Measurements from ENCODE around the gene CXCR2.
"Not testable (repeated sequence)": the region's sequence is repeated elsewhere in the genome, so short reads cannot be mapped to it uniquely, and the experiment has no call there.

CXCR2 gene

GRCh38 chr2:218130822-218131221 lies 5.0 kb downstream of the CXCR2 start:
- DNase-seq = no peak

GRCh38 chr2:218137514-218137913 lies 11.7 kb downstream of the CXCR2 start:
- DNase-seq = no peak

GRCh38 chr2:218138047-218138446 lies 12.2 kb downstream of the CXCR2 start:
- no peak for DNase-seq

- DNase-seq = no peak
These were observed 19.3 kb downstream of the CXCR2 start for GRCh38 chr2:218145124-218145523.

GRCh38 chr2:218146056-218146455 lies 20.2 kb downstream of the CXCR2 start:
- DNase-seq = no peak

- DNase-seq = no peak
These were observed 23.3 kb downstream of the CXCR2 start for GRCh38 chr2:218149098-218149497.

- DNase-seq = no peak
These were observed 24.1 kb downstream of the CXCR2 start for GRCh38 chr2:218149848-218150440.

- DNase-seq = no peak
These were observed 26.3 kb downstream of the CXCR2 start for GRCh38 chr2:218152172-218152571.

GRCh38 chr2:218152777-218153176 lies 26.9 kb downstream of the CXCR2 start:
- no peak for DNase-seq

GRCh38 chr2:218155953-218156479 lies 30.2 kb downstream of the CXCR2 start:
- DNase-seq = no peak

GRCh38 chr2:218161644-218162043 lies 35.8 kb downstream of the CXCR2 start:
- no peak for DNase-seq

GRCh38 chr2:218162814-218163213 lies 37.0 kb downstream of the CXCR2 start:
- DNase-seq = no peak

- no peak for DNase-seq
These were observed 41.0 kb downstream of the CXCR2 start, which contains the start of gene CXCR1 for GRCh38 chr2:218166791-218167190. Gene CXCR1, minus strand, starts transcription at chr2:218166962. Its CDS starts 1,751 bp downstream, at chr2:218165211.

- DNase-seq = no peak
These were observed 42.2 kb downstream of the CXCR2 start for GRCh38 chr2:218168016-218168415.

GRCh38 chr2:218168635-218169462 lies 43.0 kb downstream of the CXCR2 start:
- DNase-seq = peak; percentile 82

GRCh38 chr2:218169757-218170546 lies 44.1 kb downstream of the CXCR2 start:
- DNase-seq = no peak

GRCh38 chr2:218171744-218172143 lies 45.9 kb downstream of the CXCR2 start:
- not testable (repeated sequence) for DNase-seq

- DNase-seq = no peak
These were observed 47.0 kb downstream of the CXCR2 start for GRCh38 chr2:218172845-218173244.

GRCh38 chr2:218179782-218180181 lies 54.0 kb downstream of the CXCR2 start:
- no peak for DNase-seq

GRCh38 chr2:218180467-218181114 lies 54.8 kb downstream of the CXCR2 start:
- DNase-seq = no peak

GRCh38 chr2:218184331-218184730 lies 58.5 kb downstream of the CXCR2 start:
- DNase-seq = no peak

GRCh38 chr2:218186355-218186766 lies 60.5 kb downstream of the CXCR2 start:
- peak; percentile 80 for DNase-seq

Data from NCI-H82 (cell line).